Activated CD4-positive, alpha-beta T cell treated with anti-CD3 and anti-CD28 coated beads, Interleukin-2, amount 50 U/mL, for 24 hours (primary cell): Measurements from ENCODE around the gene ZFX.

Experiments
- DNase-seq, 2 donors: peaks; one replicate each; pipeline ENCODE4 v3.0.0-alpha.2; 2020; ENCODE audit warnings: low read depth in 1 of 2, low spot score in 1 of 2

ZFX gene

DNA sequence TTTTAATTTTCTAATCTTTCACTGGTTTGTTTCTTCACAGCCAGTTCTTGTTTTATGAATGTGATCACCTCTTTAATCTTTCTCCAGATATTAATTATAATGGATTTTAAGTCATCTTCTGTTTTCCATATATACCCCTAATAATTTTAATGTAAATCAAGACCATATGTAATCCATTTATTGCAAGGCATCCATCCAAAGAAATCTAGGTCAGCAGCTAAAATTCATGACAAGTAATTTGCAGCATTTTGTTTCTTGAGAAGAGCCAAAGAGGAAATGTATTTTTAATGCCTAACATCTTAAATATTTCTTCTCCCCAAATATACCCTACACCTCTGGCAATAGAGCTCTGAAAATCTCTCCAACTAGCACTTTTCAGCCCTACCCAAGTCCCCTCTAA is 83.3 kb downstream of the ZFX start:
- DNase-seq = no peak

DNA sequence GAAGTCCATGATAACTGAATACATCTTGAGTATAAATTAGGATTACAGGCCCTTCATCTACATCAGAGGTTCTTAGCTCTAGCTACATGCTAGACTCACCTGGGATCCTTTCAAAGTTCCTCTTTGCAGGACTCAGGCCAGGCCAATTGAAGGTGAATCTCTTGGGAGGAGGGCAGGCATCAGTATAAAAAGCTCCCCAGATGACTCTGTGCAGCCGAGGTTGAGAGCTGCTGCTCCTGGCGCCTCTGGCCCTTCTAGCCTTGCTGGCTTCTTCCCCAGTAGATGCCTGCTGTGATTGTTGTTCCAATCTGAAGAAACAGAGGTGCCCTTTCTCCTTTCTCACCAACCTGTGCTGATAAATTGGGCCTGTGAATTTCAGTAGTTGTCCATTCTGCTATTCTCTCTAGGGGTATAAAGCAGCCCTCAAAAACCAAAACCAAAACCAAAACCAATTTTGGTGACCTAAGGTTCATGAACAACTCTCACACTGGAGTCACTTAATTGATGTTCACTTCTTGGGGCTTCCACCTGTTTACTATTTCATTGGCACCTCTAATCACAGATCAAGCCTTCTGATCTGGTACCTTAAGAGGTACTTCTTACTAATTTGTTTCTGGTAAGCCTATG is 85.7 kb downstream of the ZFX start:
- no peak for DNase-seq

DNA sequence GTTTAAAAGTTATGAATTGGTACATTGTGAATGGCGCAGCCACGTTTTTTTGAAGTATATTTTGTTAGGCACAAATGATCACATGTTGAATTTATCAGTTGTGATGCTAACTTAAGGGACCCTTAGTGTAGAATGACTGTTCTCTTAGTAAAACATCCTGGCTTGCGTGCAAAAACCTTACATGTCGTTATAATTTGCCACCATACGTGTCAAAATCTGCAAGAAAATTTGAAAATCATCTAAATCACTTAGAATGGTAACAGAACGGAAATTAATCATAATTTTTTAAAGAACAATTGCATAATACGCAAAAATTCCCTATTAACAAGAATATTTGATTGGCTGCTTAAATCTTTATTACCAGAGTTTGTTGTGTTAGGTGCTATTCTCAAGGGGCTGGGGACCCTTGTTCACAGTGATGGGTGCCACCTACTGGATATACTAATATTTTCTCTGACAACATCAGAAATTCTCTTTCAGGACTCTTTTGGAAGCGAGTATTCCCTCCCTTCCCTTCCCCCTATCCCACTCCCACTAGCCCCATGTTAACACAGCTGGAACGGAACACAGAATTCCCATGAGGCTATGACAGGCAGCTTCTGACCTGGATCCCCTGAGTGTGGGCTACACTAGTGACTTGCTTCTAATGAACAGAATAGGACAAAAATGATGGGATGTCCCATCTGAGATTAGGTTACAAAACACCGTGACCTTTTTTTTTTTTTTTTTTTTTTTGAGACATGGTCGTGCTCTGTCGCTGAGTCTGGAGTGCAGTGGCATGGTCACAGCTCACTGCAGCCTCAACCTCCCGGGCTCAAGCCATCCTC is 92.5 kb downstream of the ZFX start:
- DNase-seq = no peak

DNA sequence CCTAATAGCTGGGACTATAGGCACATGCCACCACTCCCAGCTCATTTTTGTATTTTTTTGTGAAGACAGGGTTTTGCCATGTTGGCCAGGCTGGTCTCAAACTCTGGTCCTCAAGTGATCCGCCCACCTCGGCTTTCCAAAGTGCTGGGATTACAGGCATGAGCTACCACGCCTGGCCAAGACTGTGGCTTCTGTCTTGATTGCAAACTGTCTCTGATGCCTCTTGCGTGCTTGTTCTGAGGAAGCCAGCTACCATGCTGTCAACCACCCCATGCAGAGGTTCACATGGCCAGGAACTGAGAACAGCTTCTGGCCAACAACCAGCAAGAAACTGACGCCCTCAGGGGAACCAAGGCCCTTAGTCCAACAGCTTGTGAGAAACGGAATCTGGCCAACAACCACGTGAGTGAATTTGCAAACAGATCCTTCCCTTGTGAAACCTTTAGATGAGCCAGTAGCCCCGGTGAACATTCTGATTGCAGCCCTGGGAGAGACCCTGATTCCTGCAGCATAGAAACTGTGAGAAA is 93.2 kb downstream of the ZFX start:
- no peak for DNase-seq

DNA sequence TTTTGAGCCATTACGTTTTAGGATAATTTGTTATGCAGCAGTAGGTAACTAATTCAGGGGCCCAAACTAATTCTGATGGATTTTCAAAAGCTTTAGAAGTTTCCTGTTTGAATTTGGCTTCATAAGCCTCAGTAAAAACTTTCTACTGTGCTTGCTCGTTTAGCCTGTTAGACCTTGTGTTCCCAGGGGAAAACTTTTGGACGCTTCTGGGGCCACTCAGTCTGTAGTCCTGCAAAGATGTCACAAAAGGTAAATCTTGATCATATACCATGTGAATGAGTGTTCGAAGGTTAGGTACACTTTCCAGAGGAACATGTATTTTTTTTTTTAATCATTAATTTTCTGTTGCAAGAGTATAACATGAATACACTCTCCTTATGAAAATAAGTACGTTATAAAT is 93.7 kb downstream of the ZFX start:
- no peak for DNase-seq

DNA sequence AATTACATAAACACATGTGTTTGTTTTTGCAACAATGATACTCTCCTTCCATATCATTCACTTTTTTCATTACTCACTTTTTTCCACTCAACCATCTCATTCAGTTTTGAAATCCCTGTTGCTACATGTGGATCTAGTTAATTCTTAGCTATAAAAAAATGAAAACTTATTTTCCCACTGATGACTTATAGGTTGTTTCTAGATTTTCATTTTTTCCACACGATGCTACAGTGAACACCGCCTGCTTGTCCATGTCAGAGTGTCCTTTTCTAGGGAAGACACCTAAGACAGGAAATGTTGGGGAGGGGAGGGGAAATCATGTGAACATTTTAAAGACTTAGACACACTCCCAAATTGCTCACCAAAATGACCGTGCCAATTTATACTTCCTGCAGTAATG is 94.2 kb downstream of the ZFX start:
- DNase-seq = no peak

DNA sequence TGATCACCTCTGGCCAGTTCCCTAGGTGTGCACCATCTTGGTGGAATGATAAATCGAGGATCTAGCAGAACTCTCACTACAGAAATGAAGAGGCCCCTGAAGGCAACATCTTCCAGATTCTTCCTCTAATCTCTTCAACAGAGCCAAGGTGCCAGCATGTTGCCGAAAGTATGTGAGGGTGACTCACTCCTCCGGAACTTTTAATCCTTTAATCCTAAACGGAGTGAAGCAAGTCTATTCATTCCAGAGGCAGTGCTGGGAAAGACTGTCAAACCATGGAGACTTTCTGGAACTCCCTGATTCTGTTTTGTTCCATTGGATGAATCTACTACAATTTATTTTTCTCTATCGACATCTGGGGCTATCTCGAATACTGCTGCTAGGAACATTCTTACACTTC is 95.7 kb downstream of the ZFX start:
- DNase-seq = no peak

DNA sequence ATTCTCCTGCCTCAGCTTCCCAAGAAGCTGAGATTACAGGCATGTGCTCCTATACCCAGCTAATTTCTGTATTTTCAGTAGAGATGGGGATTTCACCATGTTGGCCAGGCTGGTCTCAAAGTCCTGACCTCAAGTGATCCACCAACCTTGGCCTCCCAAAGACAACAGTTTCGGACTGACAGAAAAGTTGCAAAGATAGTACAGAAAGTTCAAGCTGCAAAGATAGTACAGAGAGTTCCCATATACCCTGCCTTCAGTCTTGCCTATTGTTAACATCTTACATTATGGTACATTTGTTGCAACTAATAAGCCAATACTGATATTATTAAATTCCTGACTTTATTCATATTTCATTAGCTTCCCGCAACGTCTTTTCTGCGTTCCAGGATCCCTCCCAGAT is 98.5 kb downstream of the ZFX start:
- DNase-seq = no peak

DNA sequence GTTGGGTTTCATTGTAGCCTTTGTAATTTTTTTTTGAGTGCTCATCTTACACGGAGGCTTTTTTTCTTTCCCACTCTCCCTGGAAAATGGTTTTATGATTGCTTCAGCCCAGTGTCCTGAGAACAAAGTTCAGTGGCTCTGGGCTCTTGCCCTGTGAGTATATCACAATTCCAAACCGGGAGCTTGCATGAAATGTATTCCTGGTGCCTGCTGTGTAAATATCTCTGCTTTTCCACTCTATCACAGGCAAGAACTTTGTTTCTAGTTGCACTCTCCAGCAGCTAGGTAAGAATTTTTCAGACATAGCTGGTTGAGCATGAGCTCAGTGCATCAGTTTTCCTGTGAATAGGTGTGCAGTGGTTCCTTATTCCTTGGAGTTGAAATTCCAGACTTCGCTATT is 103.5 kb downstream of the ZFX start:
- DNase-seq = no peak

DNA sequence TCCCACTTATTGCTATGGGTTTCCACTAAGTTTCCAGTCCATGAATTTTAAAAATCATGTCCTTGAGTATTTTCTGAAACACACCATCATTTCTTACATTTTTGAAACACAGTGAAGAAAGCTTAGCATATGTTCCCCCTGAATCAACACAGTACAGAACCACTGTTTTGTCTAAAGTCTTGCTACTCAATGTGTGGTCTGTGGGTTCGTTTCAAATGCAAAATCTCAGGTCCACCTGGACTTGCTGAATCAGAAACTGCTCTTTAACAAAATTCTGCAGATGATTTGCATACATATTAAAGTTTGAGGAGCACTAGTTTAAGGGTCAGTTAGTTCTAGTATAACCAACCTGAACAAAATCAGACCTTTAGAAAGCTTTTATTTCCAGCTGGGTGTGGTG is 103.9 kb downstream of the ZFX start:
- DNase-seq = no peak

DNA sequence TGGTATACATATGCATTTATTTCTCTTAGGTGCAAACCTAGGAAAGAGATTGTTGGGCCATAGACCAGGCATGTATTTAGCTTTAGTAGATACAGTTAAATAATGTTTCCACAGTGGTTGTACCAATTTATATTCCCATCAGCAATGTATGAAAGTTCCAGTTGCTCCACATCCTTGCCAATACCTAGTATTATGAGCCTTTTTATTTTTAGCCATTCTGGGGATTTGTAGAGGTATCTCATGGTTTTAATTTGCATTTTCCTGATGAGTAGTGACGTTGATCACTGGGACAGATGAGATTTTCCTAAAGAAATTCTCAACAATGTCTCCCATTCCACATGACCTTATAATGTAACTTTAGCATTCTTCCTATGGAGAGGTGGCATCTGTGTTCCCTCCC is 107.5 kb downstream of the ZFX start:
- DNase-seq = no peak

DNA sequence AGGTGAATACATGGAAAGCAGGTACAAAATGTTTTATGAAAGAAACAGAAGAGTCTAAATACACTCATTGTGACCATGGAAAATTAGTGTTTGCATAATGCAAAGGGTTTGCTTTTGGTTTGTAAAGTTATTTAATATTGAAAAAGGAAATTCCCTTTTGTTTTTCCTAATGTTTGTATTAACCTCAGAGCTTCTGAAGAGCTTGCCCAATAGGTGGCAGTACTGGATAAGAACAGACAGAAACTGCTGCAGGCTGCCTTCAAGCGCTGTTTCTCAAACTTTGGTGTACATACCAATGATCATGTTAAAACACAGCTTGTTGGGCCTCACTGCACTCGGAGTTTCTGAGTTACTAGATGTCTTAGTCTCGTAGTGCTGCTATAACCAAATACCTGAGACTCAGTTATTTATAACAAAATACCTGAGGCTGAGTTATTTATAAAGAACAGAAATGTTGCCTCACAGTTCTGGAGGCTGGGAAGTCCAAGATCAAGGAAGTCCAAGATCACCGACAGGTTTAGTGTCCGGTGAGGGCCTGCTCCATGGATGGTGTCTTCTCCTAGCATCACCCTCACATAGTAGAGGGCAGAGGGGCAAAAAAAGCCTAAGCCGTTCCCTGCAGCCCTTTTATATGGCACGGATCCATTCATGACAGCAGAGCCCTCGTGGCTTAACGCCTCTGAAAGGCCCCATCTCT is 110.2 kb downstream of the ZFX start:
- DNase-seq = peak in 1 of 2 donors; percentile 11

DNA sequence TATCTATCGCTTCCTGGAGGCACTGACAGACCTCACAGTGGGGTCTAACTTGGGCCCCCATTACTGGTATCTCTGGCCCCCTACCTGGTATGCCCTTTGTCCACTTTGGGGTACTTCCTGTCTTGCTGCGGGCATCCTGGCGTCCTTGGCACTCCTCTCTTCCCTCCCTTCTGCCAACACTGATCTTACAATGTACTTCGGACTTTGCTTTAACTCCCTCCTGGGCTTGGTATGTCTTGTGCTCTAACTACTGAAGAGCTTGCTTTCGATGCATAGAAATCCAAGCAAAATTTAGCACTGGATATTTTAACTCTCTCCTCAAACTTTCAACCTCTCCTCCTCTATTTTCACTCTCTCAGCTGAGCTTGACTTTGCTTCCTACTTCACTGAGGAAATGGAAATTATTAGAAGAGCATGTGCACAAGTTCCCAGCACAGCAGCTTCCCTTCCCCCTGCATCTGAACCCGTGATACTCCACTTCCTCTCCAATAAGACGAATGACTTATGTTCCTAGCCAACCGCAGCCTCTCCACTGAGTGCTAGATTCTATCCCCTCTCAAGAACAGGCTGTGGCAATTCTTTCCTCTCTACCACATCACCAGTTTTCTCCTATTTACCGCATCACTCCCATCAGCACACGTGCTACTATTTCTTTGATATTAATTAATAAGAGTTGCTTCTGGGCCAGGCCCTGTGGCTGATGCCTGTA is 111.5 kb downstream of the ZFX start:
- DNase-seq = peak in 1 of 2 donors; percentile 7

DNA sequence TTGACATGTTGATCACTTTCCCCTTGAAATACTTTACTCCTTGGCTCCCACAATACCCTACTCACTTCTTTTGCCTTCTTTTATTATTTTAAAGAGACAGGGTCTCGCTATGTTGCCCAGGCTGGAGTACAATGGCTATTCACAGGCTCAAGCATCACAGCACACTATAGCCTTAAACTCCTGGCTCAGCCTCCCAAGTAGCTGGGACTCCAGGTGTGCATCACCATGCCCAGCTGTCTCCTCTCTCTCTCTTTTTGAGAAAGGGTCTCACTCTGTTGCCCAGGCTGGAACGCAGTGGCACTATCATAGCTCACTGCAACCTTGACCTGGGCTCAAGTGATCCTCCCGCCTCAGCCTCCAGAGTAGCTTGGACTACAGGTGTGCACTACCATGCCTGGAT is 112.8 kb downstream of the ZFX start:
- DNase-seq = no peak

DNA sequence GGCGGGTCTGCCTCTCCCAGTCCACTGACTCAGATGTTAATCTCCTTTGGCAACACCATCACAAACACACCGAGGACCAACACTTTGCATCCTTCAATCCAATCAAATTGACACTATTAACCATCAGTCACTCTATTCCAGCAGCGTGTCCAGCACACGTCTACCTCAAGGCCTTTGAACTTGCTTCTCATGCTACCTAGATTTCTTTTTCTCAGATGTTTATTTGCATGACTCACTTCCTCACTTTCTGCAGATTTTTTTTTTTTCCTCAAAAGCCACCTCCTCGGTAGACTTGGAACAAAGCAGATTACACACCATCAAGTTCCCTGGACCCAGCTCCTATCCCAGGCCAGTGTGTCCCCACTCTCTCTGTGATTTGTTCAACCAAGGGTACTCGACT is 114.9 kb downstream of the ZFX start:
- DNase-seq = no peak
